Activated naive CD4-positive, alpha-beta T cell (primary cell): ENCODE measurements around the gene DCTN4.

Experiments used
- DNase-seq, 4 experiments: peaks; one replicate each; lab custom pipeline; 2025; lab: John Stamatoyannopoulos, UW

Gene DCTN4

GRCh38 chr5:150670275-150670947 is 88.4 kb downstream of the DCTN4 start:
- DNase-seq, result no peak

- no peak for DNase-seq
Observed at GRCh38 chr5:150665044-150665443, 93.8 kb downstream of the DCTN4 start.

- DNase-seq, result no peak
Observed at GRCh38 chr5:150663936-150664335, 94.9 kb downstream of the DCTN4 start.

- DNase-seq, result no peak
Observed at GRCh38 chr5:150662731-150663516, 95.9 kb downstream of the DCTN4 start.

GRCh38 chr5:150661821-150662596 is 96.8 kb downstream of the DCTN4 start:
- DNase-seq, result no peak

- no peak for DNase-seq
Observed at GRCh38 chr5:150661086-150661485, 97.7 kb downstream of the DCTN4 start, which contains the start of gene MYOZ3. Gene MYOZ3 (plus strand): TSS chr5:150661251. CDS start chr5:150662942, 1,691 bp downstream.

- DNase-seq, result no peak
Observed at GRCh38 chr5:150660108-150660831, 98.5 kb downstream of the DCTN4 start.

- DNase-seq, result no peak
Observed at GRCh38 chr5:150659360-150660107, 99.3 kb downstream of the DCTN4 start.

GRCh38 chr5:150658699-150659265 is 100.0 kb downstream of the DCTN4 start:
- no peak for DNase-seq
